Body of pancreas (tissue), 4 donors: ENCODE results near the gene NDFIP2.

Experiments
- POLR2A ChIP-seq, 3 donors: fragments of 450-650 bp; IDR thresholded peaks; one replicate each; pipeline ENCODE4 v1.6.1; 2016; ENCODE audit warnings: antibody characterized with exemption in 3 of 3, mild to moderate bottlenecking in 2 of 3
- TF ChIP-seq, protein P1 (sequence below), 7 experiments: fragments of 450-650 bp in 4 of 7; fragments of 200-600 bp in 3 of 7; sonication (generic) in 3 of 7; IDR thresholded peaks; one replicate each; pipeline ENCODE4 v1.5.1; 2016 to 2019; ENCODE audit warnings: antibody characterized with exemption in 7 of 7

DNA sequence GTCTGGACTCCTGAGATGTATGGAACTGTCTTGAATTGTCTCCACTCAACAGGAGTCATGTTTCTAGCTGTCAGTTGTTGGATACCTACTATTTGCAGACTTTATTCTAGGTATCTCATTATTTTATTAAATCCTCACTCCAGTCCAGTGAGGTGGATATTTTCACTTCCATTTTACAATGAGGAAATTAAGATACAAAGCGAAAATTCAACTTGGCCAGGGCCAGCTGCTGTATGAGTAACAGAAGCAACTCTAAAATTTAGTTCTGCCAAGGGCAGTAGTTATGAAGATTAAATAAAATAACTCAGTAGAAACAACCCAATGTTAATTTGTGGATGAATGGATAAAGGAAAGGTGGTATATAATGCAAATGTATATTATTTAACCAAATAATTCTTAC is 12.6 kb upstream of the NDFIP2 start:
- TF ChIP-seq, protein P1, sequence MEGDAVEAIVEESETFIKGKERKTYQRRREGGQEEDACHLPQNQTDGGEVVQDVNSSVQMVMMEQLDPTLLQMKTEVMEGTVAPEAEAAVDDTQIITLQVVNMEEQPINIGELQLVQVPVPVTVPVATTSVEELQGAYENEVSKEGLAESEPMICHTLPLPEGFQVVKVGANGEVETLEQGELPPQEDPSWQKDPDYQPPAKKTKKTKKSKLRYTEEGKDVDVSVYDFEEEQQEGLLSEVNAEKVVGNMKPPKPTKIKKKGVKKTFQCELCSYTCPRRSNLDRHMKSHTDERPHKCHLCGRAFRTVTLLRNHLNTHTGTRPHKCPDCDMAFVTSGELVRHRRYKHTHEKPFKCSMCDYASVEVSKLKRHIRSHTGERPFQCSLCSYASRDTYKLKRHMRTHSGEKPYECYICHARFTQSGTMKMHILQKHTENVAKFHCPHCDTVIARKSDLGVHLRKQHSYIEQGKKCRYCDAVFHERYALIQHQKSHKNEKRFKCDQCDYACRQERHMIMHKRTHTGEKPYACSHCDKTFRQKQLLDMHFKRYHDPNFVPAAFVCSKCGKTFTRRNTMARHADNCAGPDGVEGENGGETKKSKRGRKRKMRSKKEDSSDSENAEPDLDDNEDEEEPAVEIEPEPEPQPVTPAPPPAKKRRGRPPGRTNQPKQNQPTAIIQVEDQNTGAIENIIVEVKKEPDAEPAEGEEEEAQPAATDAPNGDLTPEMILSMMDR (IDR thresholded peaks at IDR 0.05) = no peak
- TF ChIP-seq POLR2A (IDR thresholded peaks at IDR 0.05) = no peak
